OCI-LY7 (cell line): ENCODE data around the gene SND1.

Experiments used
- EZH2phosphoT487 ChIP-seq: fragments of 200-600 bp; sonication (generic); IDR thresholded peaks from 2 replicates; pipeline ENCODE4 v1.6.1; 2018; ENCODE audit warnings: low read depth, borderline replicate concordance, mild to moderate bottlenecking, mixed run types, antibody characterized with exemption, low read length, moderate library complexity, mixed read lengths
- TF ChIP-seq, protein P1 (sequence below): fragments of 200-600 bp; sonication (generic); conservative IDR thresholded peaks from 2 replicates; pipeline ENCODE4 v1.5.1; 2014; ENCODE audit warnings: mild to moderate bottlenecking, antibody characterized with exemption, low read length, moderate library complexity, mixed read lengths

- TF ChIP-seq, protein P1, sequence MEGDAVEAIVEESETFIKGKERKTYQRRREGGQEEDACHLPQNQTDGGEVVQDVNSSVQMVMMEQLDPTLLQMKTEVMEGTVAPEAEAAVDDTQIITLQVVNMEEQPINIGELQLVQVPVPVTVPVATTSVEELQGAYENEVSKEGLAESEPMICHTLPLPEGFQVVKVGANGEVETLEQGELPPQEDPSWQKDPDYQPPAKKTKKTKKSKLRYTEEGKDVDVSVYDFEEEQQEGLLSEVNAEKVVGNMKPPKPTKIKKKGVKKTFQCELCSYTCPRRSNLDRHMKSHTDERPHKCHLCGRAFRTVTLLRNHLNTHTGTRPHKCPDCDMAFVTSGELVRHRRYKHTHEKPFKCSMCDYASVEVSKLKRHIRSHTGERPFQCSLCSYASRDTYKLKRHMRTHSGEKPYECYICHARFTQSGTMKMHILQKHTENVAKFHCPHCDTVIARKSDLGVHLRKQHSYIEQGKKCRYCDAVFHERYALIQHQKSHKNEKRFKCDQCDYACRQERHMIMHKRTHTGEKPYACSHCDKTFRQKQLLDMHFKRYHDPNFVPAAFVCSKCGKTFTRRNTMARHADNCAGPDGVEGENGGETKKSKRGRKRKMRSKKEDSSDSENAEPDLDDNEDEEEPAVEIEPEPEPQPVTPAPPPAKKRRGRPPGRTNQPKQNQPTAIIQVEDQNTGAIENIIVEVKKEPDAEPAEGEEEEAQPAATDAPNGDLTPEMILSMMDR: no peak
- no peak for TF ChIP-seq EZH2phosphoT487
Measured at GRCh38 chr7:127820732-127821085, 168.7 kb downstream of the SND1 start.
